ENCODE results near the gene CTBP2. TPM values are rescaled to one million over a fixed set of nuclear protein-coding genes. Genes with fewer than 3 reads are reported as not detected.
"Not testable (repeated sequence)": the region's sequence is repeated elsewhere in the genome, so short reads cannot be mapped to it uniquely, and the experiment has no call there.

CTBP2 gene
- total and polyA plus RNA-seq, 2 donors from 2014 or later, result 33.1 to 111 TPM

DNA sequence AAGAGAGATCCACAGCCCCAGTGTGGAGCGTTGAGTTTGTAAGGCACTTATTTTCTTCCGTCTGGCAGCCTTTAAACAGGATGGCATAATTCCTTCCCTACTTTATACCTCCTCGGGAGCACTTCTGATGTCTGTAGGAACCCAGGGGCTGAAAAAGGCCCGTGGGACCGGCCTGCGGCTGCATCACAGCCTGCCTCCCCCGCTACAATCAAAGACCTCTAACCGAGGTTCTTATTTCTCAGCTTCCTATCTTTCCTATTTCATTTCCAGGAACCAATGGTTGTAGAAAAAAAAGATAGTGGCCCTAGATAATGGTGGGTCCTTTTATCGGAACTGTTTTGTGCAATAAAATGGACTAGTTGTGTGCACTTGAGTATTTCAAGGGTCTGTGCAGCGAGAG, 4.1 kb upstream of the CTBP2 start:
- FAIRE-seq (no peak), DNase-seq (peak in 1 of 5 donors; percentile 28)
- peaks cover 0 to 3% (median 0%) of the 10 kb centered on the region in 3 donors for H3K4me1 ChIP-seq (ENCODE audit: control insufficient read depth in 2 of 3, insufficient read depth in 2 of 3, low read depth in 1 of 3, low read length in 3 of 3)
- no peaks in the 10 kb centered on the region for H3K9me3 ChIP-seq (ENCODE audit: control insufficient read depth in 2 of 3, insufficient read depth in 1 of 3, low read length in 3 of 3)
- no peak overlapping the region for H3K27ac ChIP-seq (ENCODE audit: low read depth in 2 of 2, low read length in 2 of 2)
- H3K4me3 ChIP-seq (ENCODE audit: low read length in 3 of 3), result no peak overlapping the region
- intact Hi-C loops (cut with DNase I), result no loop called here
- TF ChIP-seq, protein P1, sequence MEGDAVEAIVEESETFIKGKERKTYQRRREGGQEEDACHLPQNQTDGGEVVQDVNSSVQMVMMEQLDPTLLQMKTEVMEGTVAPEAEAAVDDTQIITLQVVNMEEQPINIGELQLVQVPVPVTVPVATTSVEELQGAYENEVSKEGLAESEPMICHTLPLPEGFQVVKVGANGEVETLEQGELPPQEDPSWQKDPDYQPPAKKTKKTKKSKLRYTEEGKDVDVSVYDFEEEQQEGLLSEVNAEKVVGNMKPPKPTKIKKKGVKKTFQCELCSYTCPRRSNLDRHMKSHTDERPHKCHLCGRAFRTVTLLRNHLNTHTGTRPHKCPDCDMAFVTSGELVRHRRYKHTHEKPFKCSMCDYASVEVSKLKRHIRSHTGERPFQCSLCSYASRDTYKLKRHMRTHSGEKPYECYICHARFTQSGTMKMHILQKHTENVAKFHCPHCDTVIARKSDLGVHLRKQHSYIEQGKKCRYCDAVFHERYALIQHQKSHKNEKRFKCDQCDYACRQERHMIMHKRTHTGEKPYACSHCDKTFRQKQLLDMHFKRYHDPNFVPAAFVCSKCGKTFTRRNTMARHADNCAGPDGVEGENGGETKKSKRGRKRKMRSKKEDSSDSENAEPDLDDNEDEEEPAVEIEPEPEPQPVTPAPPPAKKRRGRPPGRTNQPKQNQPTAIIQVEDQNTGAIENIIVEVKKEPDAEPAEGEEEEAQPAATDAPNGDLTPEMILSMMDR (IDR thresholded peaks at IDR 0.05; ENCODE audit: borderline replicate concordance, extremely low read depth, insufficient read depth), result no peak
- no peaks in the 10 kb centered on the region for H3K27me3 ChIP-seq (ENCODE audit: control insufficient read depth, insufficient read depth, low read length)
- H3K9ac ChIP-seq (ENCODE audit: low read length in 3 of 3), result no peak overlapping the region
- H3K36me3 ChIP-seq (ENCODE audit: control insufficient read depth in 2 of 3, insufficient read depth in 3 of 3, low read length in 3 of 3), result no peaks in the 10 kb centered on the region

DNA sequence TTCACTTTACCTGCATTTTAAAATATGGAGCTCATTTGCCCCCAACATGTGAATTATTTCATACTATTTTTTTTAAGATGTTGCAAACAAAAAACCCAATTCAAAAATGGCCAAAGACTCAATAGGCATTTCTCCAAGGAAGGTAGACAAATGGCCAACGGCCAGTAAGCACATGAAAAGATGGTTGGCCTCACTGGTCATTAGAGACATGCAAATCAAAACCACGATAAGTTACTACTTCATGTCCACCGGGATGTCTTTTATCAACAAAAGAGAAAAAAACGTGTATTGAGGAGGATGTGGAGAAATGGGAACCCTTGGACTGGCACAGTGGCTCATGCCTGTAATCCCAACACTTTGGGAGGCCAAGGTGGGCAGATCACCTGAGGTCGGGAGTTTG, 3.4 kb upstream of the CTBP2 start:
- Histone ChIP-seq H3K4me3 (ENCODE audit: low read length in 3 of 3) (no peak overlapping the region), H3K9me3 (ENCODE audit: control insufficient read depth in 2 of 3, insufficient read depth in 1 of 3, low read length in 3 of 3) (no peaks in the 10 kb centered on the region), H3K9ac (ENCODE audit: low read length in 3 of 3) (no peak overlapping the region), H3K27ac (ENCODE audit: low read depth in 2 of 2, low read length in 2 of 2) (no peak overlapping the region), H3K27me3 (ENCODE audit: control insufficient read depth, insufficient read depth, low read length) (no peaks in the 10 kb centered on the region), H3K4me1 (ENCODE audit: control insufficient read depth in 2 of 3, insufficient read depth in 2 of 3, low read depth in 1 of 3, low read length in 3 of 3) (peaks cover 0 to 3% (median 0%) of the 10 kb centered on the region in 3 donors), H3K36me3 (ENCODE audit: control insufficient read depth in 2 of 3, insufficient read depth in 3 of 3, low read length in 3 of 3) (no peaks in the 10 kb centered on the region)
- TF ChIP-seq, protein P1 (IDR thresholded peaks at IDR 0.05; ENCODE audit: borderline replicate concordance, extremely low read depth, insufficient read depth), result no peak
- peak in 1 of 5 donors; percentile 4 for DNase-seq
- intact Hi-C loops (cut with DNase I), result no loop called here
- no peak for FAIRE-seq

GRCh38 chr10:125163312-125163711, 2.9 kb upstream of the CTBP2 start:
- intact Hi-C loops (cut with DNase I); H3K4me1 ChIP-seq (ENCODE audit: control insufficient read depth in 2 of 3, insufficient read depth in 2 of 3, low read depth in 1 of 3, low read length in 3 of 3); H3K9ac ChIP-seq (ENCODE audit: low read length in 3 of 3); FAIRE-seq; H3K36me3 ChIP-seq (ENCODE audit: control insufficient read depth in 2 of 3, insufficient read depth in 3 of 3, low read length in 3 of 3); H3K27me3 ChIP-seq (ENCODE audit: control insufficient read depth, insufficient read depth, low read length); H3K27ac ChIP-seq (ENCODE audit: low read depth in 2 of 2, low read length in 2 of 2); H3K9me3 ChIP-seq (ENCODE audit: control insufficient read depth in 2 of 3, insufficient read depth in 1 of 3, low read length in 3 of 3); H3K4me3 ChIP-seq (ENCODE audit: low read length in 3 of 3): not testable (repeated sequence)
- DNase-seq, result peak in 1 of 5 donors; percentile 21

- DNase-seq (peak in 4 of 5 donors; percentile 44 to 78 (median 61)), FAIRE-seq (no peak)
- no peaks in the 10 kb centered on the region for H3K36me3 ChIP-seq (ENCODE audit: control insufficient read depth in 2 of 3, insufficient read depth in 3 of 3, low read length in 3 of 3)
- H3K27ac ChIP-seq (ENCODE audit: low read depth in 2 of 2, low read length in 2 of 2), result peak overlapping the region; percentile 62 to 87
- H3K4me1 ChIP-seq (ENCODE audit: control insufficient read depth in 2 of 3, insufficient read depth in 2 of 3, low read depth in 1 of 3, low read length in 3 of 3), result peaks cover 0 to 3% (median 0%) of the 10 kb centered on the region in 3 donors
- H3K27me3 ChIP-seq (ENCODE audit: control insufficient read depth, insufficient read depth, low read length), result no peaks in the 10 kb centered on the region
- peak overlapping the region in 1 of 3 donors; percentile 51 for H3K9ac ChIP-seq (ENCODE audit: low read length in 3 of 3)
- intact Hi-C loops (cut with DNase I), result no loop called here
- TF ChIP-seq, protein P1 (IDR thresholded peaks at IDR 0.05; ENCODE audit: borderline replicate concordance, extremely low read depth, insufficient read depth), result no peak
- H3K4me3 ChIP-seq (ENCODE audit: low read length in 3 of 3), result peak overlapping the region in 2 of 3 donors; percentile 36 to 68
- H3K9me3 ChIP-seq (ENCODE audit: control insufficient read depth in 2 of 3, insufficient read depth in 1 of 3, low read length in 3 of 3), result no peaks in the 10 kb centered on the region
Observed at GRCh38 chr10:125162120-125162931, 2.0 kb upstream of the CTBP2 start.

Data from kidney (tissue), 14 donors.